Activated CD4-positive, alpha-beta memory T cell treated with anti-CD3 and anti-CD28 coated beads for 36 hours (primary cell): ENCODE results near the gene INMT. TPM values are rescaled to one million over a fixed set of nuclear protein-coding genes. Genes with fewer than 3 reads are reported as not detected.

Source experiments
- total RNA-seq, 2 experiments: library from RNA; stranded (reverse); gene quantifications; one replicate each; pipeline ENCODE4 v1.2.3, GENCODE V29; 2021

INMT gene
- total RNA-seq, 2 experiments from 2014 or later: not detected

Other genes starting within 250 kb of the INMT start
- 10 to 100 TPM; 60.5 to 68.0 TPM for gene GGCT, start 247.3 kb upstream of the INMT start, total RNA-seq
- gene GARS1, start 157.3 kb upstream of the INMT start, total RNA-seq: 100 to 1,000 TPM; 345 to 368 TPM
- gene CRHR2, start 69.7 kb upstream of the INMT start, total RNA-seq: under 1 TPM in 1 of 2 experiments, not detected in 1; 0.07 TPM
- gene MINDY4, start 19.3 kb downstream of the INMT start, total RNA-seq: 1 to 10 TPM; 1.1 to 1.6 TPM
- under 1 TPM; 0.36 to 0.62 TPM for gene AQP1, start 159.7 kb downstream of the INMT start, total RNA-seq
- gene GHRHR, start 211.8 kb downstream of the INMT start, total RNA-seq: not detected